ENCODE results near the gene LHX1.

Gene LHX1

DNA sequence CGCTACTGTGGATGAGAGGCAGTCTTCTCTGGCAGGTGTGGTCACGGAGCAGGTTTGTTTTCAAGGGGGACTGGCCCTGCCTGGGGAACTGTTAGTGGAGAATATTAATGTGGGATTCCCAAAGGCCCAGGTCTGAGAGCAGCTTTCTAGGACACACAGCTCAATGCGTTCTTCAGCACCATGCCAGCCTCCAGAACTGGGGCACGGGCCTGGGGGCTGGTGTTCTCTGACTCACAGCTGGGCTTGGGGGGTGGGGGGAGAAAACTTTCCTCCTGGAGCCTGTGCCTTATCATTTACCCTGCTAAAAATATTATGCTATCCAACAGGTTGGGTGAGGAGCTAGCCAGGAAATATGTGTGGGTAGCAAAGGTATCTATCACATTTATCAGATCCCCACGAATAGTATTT lies 13.5 kb upstream of the LHX1 start:
- DNase-seq: no peak

DNA sequence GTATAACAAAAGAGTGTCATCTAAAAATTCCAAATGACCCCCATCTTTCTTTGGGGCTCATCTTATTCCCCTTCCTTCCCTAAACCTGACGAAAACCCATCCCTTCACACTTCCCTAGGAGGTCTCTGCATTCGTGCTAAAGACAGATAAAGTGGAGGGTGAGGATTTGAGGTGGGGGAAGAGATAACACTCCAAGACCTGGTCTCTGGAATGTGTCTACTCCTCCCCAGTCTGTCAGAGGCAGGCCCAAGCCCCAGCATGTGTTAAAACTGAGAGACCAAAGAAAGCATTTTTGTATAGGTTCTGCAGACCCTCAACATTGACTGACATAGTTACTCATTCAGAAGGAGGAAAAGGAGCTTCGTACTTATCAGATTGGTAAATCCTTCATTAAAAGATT lies 11.0 kb upstream of the LHX1 start:
- no peak for DNase-seq

- no peak for DNase-seq
Measured at GRCh38 chr17:36926701-36927100, 10.6 kb upstream of the LHX1 start.

DNA sequence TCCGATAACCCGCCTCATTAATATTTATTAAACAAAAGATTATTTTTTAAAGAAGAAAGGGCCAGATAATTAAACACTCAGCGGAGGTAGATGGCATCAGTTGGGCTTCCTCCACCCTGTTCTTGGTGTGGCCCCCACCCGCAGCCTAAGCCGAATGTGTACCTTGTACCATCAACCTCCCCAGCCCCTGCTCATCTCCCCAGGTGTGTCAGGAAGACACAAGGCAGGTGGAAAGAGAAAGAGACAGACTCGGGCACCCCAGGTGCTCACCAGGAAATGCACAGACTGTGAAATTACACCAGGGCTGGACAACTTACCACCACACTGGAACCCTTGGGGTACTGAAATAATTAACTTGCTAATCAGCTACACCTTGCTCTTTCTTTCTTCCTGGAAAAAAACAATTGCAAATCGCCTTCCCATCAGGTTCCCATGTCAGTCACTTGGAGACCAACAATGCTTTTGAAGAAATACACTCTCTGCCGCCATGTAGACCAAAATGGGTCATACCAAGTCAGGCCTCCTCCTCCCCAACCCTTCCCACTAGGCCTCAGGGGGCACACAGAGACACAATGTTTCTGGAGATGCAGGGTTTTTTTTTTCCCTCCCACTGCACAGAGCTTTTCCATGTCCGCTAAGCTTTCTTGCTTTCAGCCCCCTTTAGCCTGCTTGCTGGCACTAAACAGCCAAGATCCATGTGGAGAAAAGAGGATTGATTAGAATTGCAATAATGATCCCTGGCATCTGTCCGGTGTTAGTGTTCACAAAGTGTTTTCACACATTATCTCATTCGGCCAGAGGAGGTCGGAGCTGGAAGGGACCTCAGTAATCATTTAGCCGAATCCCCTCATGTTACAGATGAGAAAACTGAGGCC lies 8.6 kb upstream of the LHX1 start:
- no peak for DNase-seq

DNA sequence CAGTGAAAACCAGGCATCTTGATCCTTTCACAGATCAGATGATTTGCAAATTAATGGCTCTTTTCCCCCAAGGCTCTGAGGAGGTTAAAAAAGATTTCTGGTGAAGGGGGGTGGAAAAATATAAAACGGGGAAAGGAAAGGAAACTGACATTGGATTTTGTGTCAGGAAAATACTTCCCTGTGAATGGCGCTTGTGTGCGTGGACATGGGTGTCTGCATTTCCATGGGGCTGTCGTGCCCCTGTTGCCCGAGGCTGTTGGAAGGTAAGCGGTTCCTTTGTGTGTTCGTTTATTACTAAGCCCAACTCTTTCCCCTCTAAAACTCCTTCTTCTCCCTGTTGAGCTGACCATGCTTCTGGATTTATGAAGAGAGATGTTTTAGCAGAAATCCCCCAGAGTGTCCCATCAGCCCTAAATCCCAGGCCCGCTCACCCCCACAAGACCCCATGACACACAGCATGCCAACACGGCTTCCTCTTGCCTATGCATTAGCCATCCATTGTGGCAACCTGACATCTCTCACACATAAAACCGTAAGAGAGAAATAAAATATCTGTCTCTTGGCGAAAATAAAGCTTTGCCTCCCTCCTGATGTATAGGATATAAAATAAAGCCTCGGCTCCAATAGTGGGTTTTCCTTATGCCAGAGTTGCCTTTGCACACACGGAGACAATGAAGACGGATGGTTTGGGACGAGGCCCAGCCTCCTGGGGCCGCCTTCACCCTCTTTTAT lies 7.3 kb upstream of the LHX1 start:
- no peak for DNase-seq

- DNase-seq: no peak
Measured at GRCh38 chr17:36930583-36930900, 6.7 kb upstream of the LHX1 start.

GRCh38 chr17:36931096-36931696 lies 6.1 kb upstream of the LHX1 start:
- DNase-seq: no peak

DNA sequence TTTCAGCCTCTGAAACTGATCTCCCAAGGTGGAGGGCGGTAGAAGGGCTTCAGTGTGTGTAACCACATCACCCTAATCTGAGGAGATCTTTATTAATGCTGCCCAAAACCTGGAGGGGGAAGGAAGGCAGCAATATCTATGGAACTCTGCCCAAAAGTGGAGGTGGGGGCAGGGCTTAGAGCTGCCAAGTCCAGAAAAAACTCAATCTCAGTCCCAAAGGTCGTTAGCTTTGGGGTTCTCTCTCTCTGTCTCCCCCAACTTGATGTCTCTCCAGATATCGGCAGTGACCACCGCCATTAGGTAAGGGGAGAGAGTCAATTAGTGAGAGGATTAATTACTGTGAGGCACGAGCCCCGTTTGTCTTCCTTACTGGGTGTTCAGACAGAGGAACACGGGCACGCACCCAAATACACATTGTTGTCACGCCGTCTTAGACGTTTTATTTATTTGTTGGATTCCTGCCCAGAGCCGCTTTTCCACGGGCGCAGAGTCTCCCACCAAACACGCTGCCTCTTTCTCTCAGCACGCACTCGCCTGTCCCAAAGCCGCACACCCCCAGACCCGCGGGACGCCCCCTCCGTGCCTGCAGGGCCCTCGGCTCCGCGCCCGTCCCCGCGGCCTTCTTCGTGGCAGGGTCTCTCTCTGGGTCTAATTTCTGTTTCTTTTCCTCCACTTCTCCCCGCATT lies 5.4 kb upstream of the LHX1 start:
- no peak for DNase-seq

- no peak for DNase-seq
Measured at GRCh38 chr17:36932383-36932693, 4.9 kb upstream of the LHX1 start.

- DNase-seq: no peak
Measured at GRCh38 chr17:36932694-36933511, 4.4 kb upstream of the LHX1 start.

- DNase-seq: no peak
Measured at GRCh38 chr17:36933512-36934143, 3.6 kb upstream of the LHX1 start.

DNA sequence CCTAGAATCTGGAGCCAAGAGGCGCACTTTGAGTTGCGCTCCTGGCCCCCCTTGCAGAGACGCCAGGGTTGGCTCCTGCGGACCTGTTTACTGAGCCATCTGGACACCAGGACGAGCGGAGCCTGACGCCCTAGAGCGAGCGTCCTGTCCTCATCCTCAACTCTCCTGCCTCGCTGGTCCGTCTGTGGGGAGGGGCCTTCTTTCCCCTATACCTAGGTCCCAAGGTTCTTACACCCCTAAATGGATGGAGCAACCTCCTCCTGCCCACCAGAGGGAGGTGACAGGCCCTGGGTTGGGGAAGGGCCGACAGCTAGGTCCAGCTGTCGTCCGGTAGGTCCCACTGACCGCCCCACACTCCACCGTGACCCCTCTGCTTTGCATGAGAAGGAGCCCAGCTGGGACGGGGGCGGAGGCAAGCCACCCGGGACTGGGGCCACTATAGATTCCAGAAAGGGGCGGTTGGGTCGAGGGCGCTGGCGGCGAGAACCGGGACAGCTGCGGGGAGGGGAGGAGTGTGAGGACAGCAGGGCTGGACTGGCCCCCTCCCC lies 3.1 kb upstream of the LHX1 start:
- DNase-seq: no peak

GRCh38 chr17:36934692-36935630 lies 2.3 kb upstream of the LHX1 start:
- no peak for DNase-seq

DNA sequence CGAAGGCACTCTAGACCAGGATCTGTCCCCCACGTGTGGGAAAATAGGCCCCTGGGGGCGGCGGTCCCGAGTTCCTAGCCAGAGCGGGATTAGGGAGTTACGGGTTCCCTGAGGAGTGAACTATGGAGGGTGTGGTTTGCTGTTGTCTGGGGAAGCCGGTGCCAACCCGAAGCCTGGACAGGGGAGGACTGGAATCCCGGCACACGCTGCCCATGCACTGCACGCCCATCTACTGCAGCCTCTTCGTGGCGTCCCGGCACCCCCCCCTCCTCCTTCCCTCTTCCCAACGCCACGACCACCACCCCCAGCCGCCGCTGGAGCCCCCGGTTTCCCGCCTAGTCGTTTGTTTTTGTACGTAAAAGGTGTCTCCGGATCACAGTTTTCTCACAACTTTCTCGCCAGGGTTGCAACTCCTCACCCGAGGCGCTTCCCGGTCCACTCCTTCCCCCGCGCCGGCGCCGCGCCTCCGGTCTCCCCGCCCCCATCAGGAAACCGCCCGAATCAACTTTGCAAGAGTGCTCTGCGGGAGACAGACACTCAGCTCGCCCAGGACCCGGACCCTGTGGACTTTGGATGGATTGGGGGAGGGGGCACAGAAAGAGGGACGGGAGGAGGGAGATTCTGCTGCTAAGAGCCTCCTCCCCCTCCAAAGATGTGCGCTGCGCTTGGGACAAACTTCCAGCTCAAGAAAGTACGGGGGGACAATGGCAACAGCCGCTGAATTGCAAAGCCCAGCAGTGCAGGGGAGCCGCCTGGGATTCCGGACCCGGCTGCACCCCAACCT lies 1.4 kb upstream of the LHX1 start:
- DNase-seq: no peak

- no peak for DNase-seq
Measured at GRCh38 chr17:36936455-36937000, 747 bp upstream of the LHX1 start.

DNA sequence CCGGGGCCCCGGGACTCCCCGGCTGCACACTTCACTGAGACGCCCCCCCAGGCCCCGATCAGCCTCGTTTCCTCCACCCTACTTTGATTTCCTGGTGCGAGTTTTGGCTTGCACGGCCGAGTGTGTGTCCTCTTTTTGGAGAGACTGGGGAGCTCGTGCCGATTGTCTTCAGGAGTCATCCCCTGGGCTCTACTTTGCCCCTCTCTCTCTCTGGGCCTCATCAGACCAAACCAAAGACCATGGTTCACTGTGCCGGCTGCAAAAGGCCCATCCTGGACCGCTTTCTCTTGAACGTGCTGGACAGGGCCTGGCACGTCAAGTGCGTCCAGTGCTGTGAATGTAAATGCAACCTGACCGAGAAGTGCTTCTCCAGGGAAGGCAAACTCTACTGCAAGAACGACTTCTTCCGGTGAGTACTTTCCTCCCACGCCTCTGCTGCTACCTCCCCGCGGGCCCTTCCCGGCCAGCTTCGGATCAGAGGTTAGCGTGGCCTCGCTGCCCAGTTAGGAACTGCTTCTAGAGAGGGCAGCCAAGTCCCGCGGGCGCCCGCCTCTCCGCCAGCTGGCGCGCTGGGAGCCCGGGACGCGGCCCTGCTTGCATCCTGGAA lies 787 bp downstream of the LHX1 start:
- DNase-seq: no peak

GRCh38 chr17:36938566-36939051 lies 1.3 kb downstream of the LHX1 start:
- DNase-seq: no peak

- no peak for DNase-seq
Measured at GRCh38 chr17:36939052-36939801, 2.0 kb downstream of the LHX1 start.
